ENCODE results near the gene SLC15A4.
"Not testable (repeated sequence)": the region's sequence is repeated elsewhere in the genome, so short reads cannot be mapped to it uniquely, and the experiment has no call there.

GRCh38 chr12:128805406-128805805, 18.4 kb downstream of the SLC15A4 start:
- not testable (repeated sequence) for TF ChIP-seq CTCF (conservative IDR thresholded peaks at IDR 0.05 in 1 of 2, IDR thresholded peaks at IDR 0.05 in 1 of 2; ENCODE audit: low read depth in 1 of 2, low read length in 2 of 2); EZH2 (IDR thresholded peaks at IDR 0.05; ENCODE audit: low read length, missing control alignments)

All from fibroblast of lung (primary cell).